ENCODE results near the gene ZNF525. TPM values are rescaled to one million over a fixed set of nuclear protein-coding genes. Genes with fewer than 3 reads are reported as not detected.

The ZNF525 gene
- total RNA-seq (2021) (8.7 and 9.2 TPM in 2 replicates), Bru-seq, nascent RNA (percentile 55 among the genes with signal in this experiment), BruChase-seq, experiment 1, labeled RNA remaining after a 2-hour chase (percentile 60 among the genes with signal in this experiment), BruChase-seq, experiment 2, labeled RNA remaining after a 6-hour chase (percentile 55 among the genes with signal in this experiment)
- long read RNA-seq, partial matches to known transcripts: 0 of 2 reads
- long read RNA-seq, other reads (novel, unspliced or antisense): 2 of 2 reads

- no peaks in the 10 kb centered on the region for H3K9me3 ChIP-seq (ENCODE audit: low read depth, low read length, poor library complexity, severe bottlenecking)
- H3K4me3 ChIP-seq (ENCODE audit: low read depth, low read length, poor library complexity, severe bottlenecking): peak within 1 kb of the TSS; percentile 69
- CTCF ChIA-PET: no interaction called here
- BruUV-seq (replicated peaks): no TSS peak
- H3K36me3 ChIP-seq (ENCODE audit: insufficient read depth, low read length, poor library complexity, severe bottlenecking): no peaks in the 10 kb centered on the region
- H3K4me1 ChIP-seq (ENCODE audit: insufficient read depth, low read length, poor library complexity, severe bottlenecking): no peaks in the 10 kb centered on the region
- intact Hi-C loops (cut with micrococcal nuclease; ENCODE audit: unreplicated experiment): no loop called here
- DNase-seq (ENCODE audit: low spot score): peak; percentile 90
- no peak within 1 kb of the TSS for H3K27ac ChIP-seq (ENCODE audit: low read depth, low read length, poor library complexity, severe bottlenecking)
- POLR2A ChIA-PET (ENCODE audit: low non-redundant PET): no interaction called here
- no peak for TF ChIP-seq CTCF (conservative IDR thresholded peaks at IDR 0.05; ENCODE audit: low read depth, low read length)
- no peak for TF ChIP-seq EZH2 (IDR thresholded peaks at IDR 0.05; ENCODE audit: borderline replicate concordance, low read depth, low read length, poor library complexity, severe bottlenecking)
- H3K27me3 ChIP-seq (replicated peaks; ENCODE audit: insufficient read depth, low read depth, low read length, poor library complexity): no peaks in the 10 kb centered on the region
Observed at GRCh38 chr19:53365134-53365898, at the start of gene ZNF525. TSS of gene ZNF525 (plus strand) at chr19:53365705. CDS start at chr19:53372282, 6,577 bp downstream.

GRCh38 chr19:53328967-53329366 lies 36.5 kb upstream of the ZNF525 start:
- POLR2A ChIA-PET (ENCODE audit: low non-redundant PET): no interaction called here
- no peaks in the 10 kb centered on the region for H3K4me1 ChIP-seq (ENCODE audit: insufficient read depth, low read length, poor library complexity, severe bottlenecking)
- CTCF ChIA-PET: no interaction called here
- DNase-seq (ENCODE audit: low spot score): no peak
- peaks cover 15% of the 10 kb centered on the region for H3K9me3 ChIP-seq (ENCODE audit: low read depth, low read length, poor library complexity, severe bottlenecking)
- TF ChIP-seq CTCF (conservative IDR thresholded peaks at IDR 0.05; ENCODE audit: low read depth, low read length) (no peak), EZH2 (IDR thresholded peaks at IDR 0.05; ENCODE audit: borderline replicate concordance, low read depth, low read length, poor library complexity, severe bottlenecking) (no peak)
- intact Hi-C loops (cut with micrococcal nuclease; ENCODE audit: unreplicated experiment): no loop called here
- H3K27ac ChIP-seq (ENCODE audit: low read depth, low read length, poor library complexity, severe bottlenecking): no peak overlapping the region
- no peak overlapping the region for H3K4me3 ChIP-seq (ENCODE audit: low read depth, low read length, poor library complexity, severe bottlenecking)
- BruUV-seq (replicated peaks): no TSS peak
- no peaks in the 10 kb centered on the region for H3K27me3 ChIP-seq (replicated peaks; ENCODE audit: insufficient read depth, low read depth, low read length, poor library complexity)
- no peaks in the 10 kb centered on the region for H3K36me3 ChIP-seq (ENCODE audit: insufficient read depth, low read length, poor library complexity, severe bottlenecking)

- Histone ChIP-seq H3K9me3 (ENCODE audit: low read depth, low read length, poor library complexity, severe bottlenecking) (peaks cover 5% of the 10 kb centered on the region), H3K27ac (ENCODE audit: low read depth, low read length, poor library complexity, severe bottlenecking) (no peak overlapping the region), H3K27me3 (replicated peaks; ENCODE audit: insufficient read depth, low read depth, low read length, poor library complexity) (no peaks in the 10 kb centered on the region), H3K4me1 (ENCODE audit: insufficient read depth, low read length, poor library complexity, severe bottlenecking) (no peaks in the 10 kb centered on the region), H3K36me3 (ENCODE audit: insufficient read depth, low read length, poor library complexity, severe bottlenecking) (no peaks in the 10 kb centered on the region), H3K4me3 (ENCODE audit: low read depth, low read length, poor library complexity, severe bottlenecking) (peak overlapping the region; percentile 95)
- TF ChIP-seq EZH2 (IDR thresholded peaks at IDR 0.05; ENCODE audit: borderline replicate concordance, low read depth, low read length, poor library complexity, severe bottlenecking) (no peak), CTCF (conservative IDR thresholded peaks at IDR 0.05; ENCODE audit: low read depth, low read length) (no peak)
- ChIA-PET POLR2A (ENCODE audit: low non-redundant PET) (no interaction called here), CTCF (no interaction called here)
- intact Hi-C loops (cut with micrococcal nuclease; ENCODE audit: unreplicated experiment): no loop called here
- no peak for DNase-seq (ENCODE audit: low spot score)
- no TSS peak for BruUV-seq (replicated peaks)
Observed at GRCh38 chr19:53332484-53332883, 33.0 kb upstream of the ZNF525 start.
